ENCODE data around the gene PRDM16. TPM values are rescaled to one million over a fixed set of nuclear protein-coding genes. Genes with fewer than 3 reads are reported as not detected.

Gene PRDM16
- polyA plus RNA-seq, 1 donor from 2014 or later: 0.21 TPM

- no peaks in the 10 kb centered on the region for H3K79me2 ChIP-seq (replicated peaks; ENCODE audit: insufficient read depth, low read length)
- no peaks in the 10 kb centered on the region for H3K9me3 ChIP-seq (ENCODE audit: low read length)
- no peaks in the 10 kb centered on the region for H4K20me1 ChIP-seq (ENCODE audit: insufficient read depth)
- no peak overlapping the region for H3K4me2 ChIP-seq (ENCODE audit: low read length)
- H3K9me2 ChIP-seq (ENCODE audit: insufficient read depth, low read length): no peaks in the 10 kb centered on the region
- no peaks in the 10 kb centered on the region for H3F3A ChIP-seq (ENCODE audit: insufficient read depth, low read length, poor library complexity, severe bottlenecking)
- no peak for TF ChIP-seq RAD21 (conservative IDR thresholded peaks at IDR 0.05)
- no peak for TF ChIP-seq TAF1 (IDR thresholded peaks at IDR 0.05; ENCODE audit: low read depth)
- TF ChIP-seq CTCF (IDR thresholded peaks at IDR 0.05; ENCODE audit: poor library complexity, severe bottlenecking): no peak
- TF ChIP-seq MXI1 (conservative IDR thresholded peaks at IDR 0.05; ENCODE audit: poor library complexity, severe bottlenecking): no peak
- TF ChIP-seq SMC3 (conservative IDR thresholded peaks at IDR 0.05; ENCODE audit: poor library complexity): no peak
- no peak for TF ChIP-seq EP300 (conservative IDR thresholded peaks at IDR 0.05; ENCODE audit: poor library complexity, severe bottlenecking)
- no peak for TF ChIP-seq EZH2 (IDR thresholded peaks at IDR 0.05; ENCODE audit: borderline replicate concordance, insufficient read depth, low read length, poor library complexity, severe bottlenecking)
- no peak for TF ChIP-seq REST (IDR thresholded peaks at IDR 0.05; ENCODE audit: borderline replicate concordance)
- TF ChIP-seq POLR2AphosphoS5 (IDR thresholded peaks at IDR 0.05): no peak
- H2AFZ ChIP-seq (ENCODE audit: low read depth, low read length): no peak overlapping the region
- H3K27me3 ChIP-seq (ENCODE audit: insufficient read depth, low read depth, low read length): no peaks in the 10 kb centered on the region
- H3K9ac ChIP-seq (ENCODE audit: low read length): no peak overlapping the region
- no peaks in the 10 kb centered on the region for H3K36me3 ChIP-seq (ENCODE audit: insufficient read depth, low read length)
- H3K4me3 ChIP-seq (ENCODE audit: low read length): no peak overlapping the region
- H3K27ac ChIP-seq (ENCODE audit: low read length): no peak overlapping the region
Measured at GRCh38 chr1:3317456-3317855, 248.5 kb downstream of the PRDM16 start.

- H3K9ac ChIP-seq (ENCODE audit: low read length): no peak overlapping the region
- H3K9me3 ChIP-seq (ENCODE audit: low read length): no peaks in the 10 kb centered on the region
- no peak overlapping the region for H2AFZ ChIP-seq (ENCODE audit: low read depth, low read length)
- no peaks in the 10 kb centered on the region for H3K36me3 ChIP-seq (ENCODE audit: insufficient read depth, low read length)
- no peaks in the 10 kb centered on the region for H3F3A ChIP-seq (ENCODE audit: insufficient read depth, low read length, poor library complexity, severe bottlenecking)
- H4K20me1 ChIP-seq (ENCODE audit: insufficient read depth): no peaks in the 10 kb centered on the region
- no peaks in the 10 kb centered on the region for H3K27me3 ChIP-seq (ENCODE audit: insufficient read depth, low read depth, low read length)
- H3K4me2 ChIP-seq (ENCODE audit: low read length): no peak overlapping the region
- H3K27ac ChIP-seq (ENCODE audit: low read length): no peak overlapping the region
- no peak for TF ChIP-seq RAD21 (conservative IDR thresholded peaks at IDR 0.05)
- TF ChIP-seq REST (IDR thresholded peaks at IDR 0.05; ENCODE audit: borderline replicate concordance): no peak
- no peak for TF ChIP-seq POLR2AphosphoS5 (IDR thresholded peaks at IDR 0.05)
- TF ChIP-seq EP300 (conservative IDR thresholded peaks at IDR 0.05; ENCODE audit: poor library complexity, severe bottlenecking): no peak
- no peak for TF ChIP-seq EZH2 (IDR thresholded peaks at IDR 0.05; ENCODE audit: borderline replicate concordance, insufficient read depth, low read length, poor library complexity, severe bottlenecking)
- TF ChIP-seq CTCF (IDR thresholded peaks at IDR 0.05; ENCODE audit: poor library complexity, severe bottlenecking): no peak
- no peak for TF ChIP-seq SMC3 (conservative IDR thresholded peaks at IDR 0.05; ENCODE audit: poor library complexity)
- no peaks in the 10 kb centered on the region for H3K9me2 ChIP-seq (ENCODE audit: insufficient read depth, low read length)
- H3K79me2 ChIP-seq (replicated peaks; ENCODE audit: insufficient read depth, low read length): no peaks in the 10 kb centered on the region
- no peak overlapping the region for H3K4me3 ChIP-seq (ENCODE audit: low read length)
Measured at GRCh38 chr1:3318329-3318728, 249.3 kb downstream of the PRDM16 start.

Data from neural cell (in vitro differentiated cells).